Nephron (organoid): Measurements from ENCODE around the gene KCNH1.

Experiments
- H3K27ac Mint-ChIP-seq, 3 experiments: 2 replicates each; pipeline ENCODE4 v1.8.0; 2020; ENCODE audit warnings: mixed read lengths in 3 of 3, mild to moderate bottlenecking in 2 of 3, moderate library complexity in 1 of 3
- H3K27me3 Mint-ChIP-seq: 2 replicates; pipeline ENCODE4 v1.8.0; 2021; ENCODE audit warnings: low read depth, mild to moderate bottlenecking, moderate library complexity, mixed read lengths
- H3K36me3 Mint-ChIP-seq: 2 replicates; pipeline ENCODE4 v1.8.0; 2020; ENCODE audit warnings: low read depth, mixed read lengths
- H3K4me1 Mint-ChIP-seq: 2 replicates; pipeline ENCODE4 v1.8.0; 2020; ENCODE audit warnings: mixed read lengths
- H3K4me3 Mint-ChIP-seq, 3 experiments: 2 replicates each; pipeline ENCODE4 v1.8.0; 2020; ENCODE audit warnings: mild to moderate bottlenecking in 3 of 3, mixed read lengths in 3 of 3, moderate library complexity in 2 of 3
- H3K9me3 Mint-ChIP-seq: 2 replicates; pipeline ENCODE4 v1.8.0; 2020; ENCODE audit warnings: mixed read lengths
- CTCF ChIP-seq, 3 experiments: fragments of 200-600 bp; sonication (generic); IDR thresholded peaks; one replicate each; pipeline ENCODE4 v1.5.0; 2021; ENCODE audit warnings: antibody characterized with exemption in 3 of 3; ENCODE audit not compliant: unreplicated experiment in 3 of 3

KCNH1 gene

GRCh38 chr1:210757677-210758076, 376.3 kb downstream of the KCNH1 start:
- peaks cover 15% of the 10 kb centered on the region for H3K4me1 Mint-ChIP-seq
- H3K4me3 Mint-ChIP-seq: no peak overlapping the region
- TF ChIP-seq CTCF (IDR thresholded peaks at IDR 0.05; ENCODE audit: unreplicated experiment in 3 of 3): no peak
- H3K27ac Mint-ChIP-seq: no peak overlapping the region
- H3K9me3 Mint-ChIP-seq: peaks cover 22% of the 10 kb centered on the region
- H3K36me3 Mint-ChIP-seq: no peaks in the 10 kb centered on the region
- H3K27me3 Mint-ChIP-seq: peaks cover 3% of the 10 kb centered on the region

- H3K27me3 Mint-ChIP-seq: peaks cover 3% of the 10 kb centered on the region
- H3K4me3 Mint-ChIP-seq: no peak overlapping the region
- no peaks in the 10 kb centered on the region for H3K36me3 Mint-ChIP-seq
- peaks cover 15% of the 10 kb centered on the region for H3K4me1 Mint-ChIP-seq
- peaks cover 8% of the 10 kb centered on the region for H3K9me3 Mint-ChIP-seq
- no peak for TF ChIP-seq CTCF (IDR thresholded peaks at IDR 0.05; ENCODE audit: unreplicated experiment in 3 of 3)
- no peak overlapping the region for H3K27ac Mint-ChIP-seq
These were observed 377.8 kb downstream of the KCNH1 start for GRCh38 chr1:210755991-210756659.

- Mint-ChIP-seq H3K36me3 (no peaks in the 10 kb centered on the region), H3K27me3 (peaks cover 7% of the 10 kb centered on the region), H3K9me3 (peaks cover under 1% of the 10 kb centered on the region), H3K4me1 (peaks cover 15% of the 10 kb centered on the region), H3K27ac (no peak overlapping the region), H3K4me3 (no peak overlapping the region)
- TF ChIP-seq CTCF (IDR thresholded peaks at IDR 0.05; ENCODE audit: unreplicated experiment in 3 of 3): no peak
These were observed 378.9 kb downstream of the KCNH1 start for GRCh38 chr1:210754878-210755665.

- no peak for TF ChIP-seq CTCF (IDR thresholded peaks at IDR 0.05; ENCODE audit: unreplicated experiment in 3 of 3)
- peaks cover 20% of the 10 kb centered on the region for H3K27me3 Mint-ChIP-seq
- peaks cover 15% of the 10 kb centered on the region for H3K4me1 Mint-ChIP-seq
- no peaks in the 10 kb centered on the region for H3K9me3 Mint-ChIP-seq
- H3K4me3 Mint-ChIP-seq: no peak overlapping the region
- no peak overlapping the region for H3K27ac Mint-ChIP-seq
- no peaks in the 10 kb centered on the region for H3K36me3 Mint-ChIP-seq
These were observed 382.0 kb downstream of the KCNH1 start for GRCh38 chr1:210751911-210752310.

GRCh38 chr1:210750468-210750867, 383.5 kb downstream of the KCNH1 start:
- Mint-ChIP-seq H3K4me3 (no peak overlapping the region), H3K9me3 (no peaks in the 10 kb centered on the region), H3K36me3 (no peaks in the 10 kb centered on the region), H3K27ac (no peak overlapping the region), H3K4me1 (peaks cover 8% of the 10 kb centered on the region), H3K27me3 (peaks cover 17% of the 10 kb centered on the region)
- TF ChIP-seq CTCF (IDR thresholded peaks at IDR 0.05; ENCODE audit: unreplicated experiment in 3 of 3): no peak
